Measurements from ENCODE around the gene PATL1. TPM values are rescaled to one million over a fixed set of nuclear protein-coding genes. Genes with fewer than 3 reads are reported as not detected.

The PATL1 gene
- total and polyA plus RNA-seq, 8 donors, result 4.5 to 12.9 (median 7.2) TPM

GRCh38 chr11:59680287-59681154, 11.7 kb upstream of the PATL1 start:
- intact Hi-C loops (cut with DNase I), result no loop called here

DNA sequence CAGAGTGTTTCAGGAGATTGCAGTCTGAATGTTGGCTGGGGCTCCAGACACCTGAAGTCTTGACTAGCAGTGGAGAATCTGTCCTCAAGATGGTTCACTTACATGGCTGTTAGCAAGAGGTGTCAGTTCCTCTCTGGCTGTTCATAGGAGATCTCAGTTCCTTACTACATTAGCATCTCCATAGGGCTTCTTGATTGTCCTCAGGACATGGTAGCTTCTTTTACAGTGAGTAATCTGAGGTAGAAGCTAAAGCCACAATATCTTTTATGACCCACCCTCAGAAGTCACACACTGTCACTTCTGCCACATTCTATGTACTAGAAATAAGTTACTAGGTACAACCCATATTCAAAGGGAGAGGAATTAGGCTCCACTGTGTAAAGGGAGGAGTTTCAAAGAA, 10.5 kb upstream of the PATL1 start:
- intact Hi-C loops (cut with DNase I), result loop anchor here in 1 of 3 donors (5.0 kb wide), 1 partner anchor 147 kb away; no protein-coding TSS in a partner anchor

More at GRCh38 chr11:59680287-59681154, 11.7 kb upstream of the PATL1 start:
- Histone ChIP-seq H3K9me3 (no peaks in the 10 kb centered on the region), H3K27me3 (no peaks in the 10 kb centered on the region), H3K4me1 (no peaks in the 10 kb centered on the region), H3K4me3 (no peak overlapping the region), H3K36me3 (no peaks in the 10 kb centered on the region), H3K27ac (no peak overlapping the region)
- DNase-seq (peak; percentile 34 to 77 (median 60)), ATAC-seq (peak; percentile 93 to 100 (median 100)), FAIRE-seq (no peak)
- WGBS, 2 donors, result 58 to 67% methylated on average over 1 of the region's 1 CpG
- TF ChIP-seq, protein P1, sequence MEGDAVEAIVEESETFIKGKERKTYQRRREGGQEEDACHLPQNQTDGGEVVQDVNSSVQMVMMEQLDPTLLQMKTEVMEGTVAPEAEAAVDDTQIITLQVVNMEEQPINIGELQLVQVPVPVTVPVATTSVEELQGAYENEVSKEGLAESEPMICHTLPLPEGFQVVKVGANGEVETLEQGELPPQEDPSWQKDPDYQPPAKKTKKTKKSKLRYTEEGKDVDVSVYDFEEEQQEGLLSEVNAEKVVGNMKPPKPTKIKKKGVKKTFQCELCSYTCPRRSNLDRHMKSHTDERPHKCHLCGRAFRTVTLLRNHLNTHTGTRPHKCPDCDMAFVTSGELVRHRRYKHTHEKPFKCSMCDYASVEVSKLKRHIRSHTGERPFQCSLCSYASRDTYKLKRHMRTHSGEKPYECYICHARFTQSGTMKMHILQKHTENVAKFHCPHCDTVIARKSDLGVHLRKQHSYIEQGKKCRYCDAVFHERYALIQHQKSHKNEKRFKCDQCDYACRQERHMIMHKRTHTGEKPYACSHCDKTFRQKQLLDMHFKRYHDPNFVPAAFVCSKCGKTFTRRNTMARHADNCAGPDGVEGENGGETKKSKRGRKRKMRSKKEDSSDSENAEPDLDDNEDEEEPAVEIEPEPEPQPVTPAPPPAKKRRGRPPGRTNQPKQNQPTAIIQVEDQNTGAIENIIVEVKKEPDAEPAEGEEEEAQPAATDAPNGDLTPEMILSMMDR (IDR thresholded peaks at IDR 0.05), result peak; percentile 33 to 66 (median 51)

GRCh38 chr11:59678813-59679165, 10.0 kb upstream of the PATL1 start:
- TF ChIP-seq, protein P1 (IDR thresholded peaks at IDR 0.05), result no peak
- WGBS, 2 donors, result 83 to 93% methylated on average over 3 of the region's 3 CpGs

More for the DNA sequence above, 10.5 kb upstream of the PATL1 start:
- no peaks in the 10 kb centered on the region for H3K9me3 ChIP-seq
- FAIRE-seq (no peak), DNase-seq (no peak), ATAC-seq (no peak)
- H3K27me3 ChIP-seq, result no peaks in the 10 kb centered on the region
- H3K4me1 ChIP-seq, result no peaks in the 10 kb centered on the region
- H3K27ac ChIP-seq, result no peak overlapping the region
- no peak overlapping the region for H3K4me3 ChIP-seq
- TF ChIP-seq, protein P1 (IDR thresholded peaks at IDR 0.05), result no peak
- H3K36me3 ChIP-seq, result no peaks in the 10 kb centered on the region

DNA sequence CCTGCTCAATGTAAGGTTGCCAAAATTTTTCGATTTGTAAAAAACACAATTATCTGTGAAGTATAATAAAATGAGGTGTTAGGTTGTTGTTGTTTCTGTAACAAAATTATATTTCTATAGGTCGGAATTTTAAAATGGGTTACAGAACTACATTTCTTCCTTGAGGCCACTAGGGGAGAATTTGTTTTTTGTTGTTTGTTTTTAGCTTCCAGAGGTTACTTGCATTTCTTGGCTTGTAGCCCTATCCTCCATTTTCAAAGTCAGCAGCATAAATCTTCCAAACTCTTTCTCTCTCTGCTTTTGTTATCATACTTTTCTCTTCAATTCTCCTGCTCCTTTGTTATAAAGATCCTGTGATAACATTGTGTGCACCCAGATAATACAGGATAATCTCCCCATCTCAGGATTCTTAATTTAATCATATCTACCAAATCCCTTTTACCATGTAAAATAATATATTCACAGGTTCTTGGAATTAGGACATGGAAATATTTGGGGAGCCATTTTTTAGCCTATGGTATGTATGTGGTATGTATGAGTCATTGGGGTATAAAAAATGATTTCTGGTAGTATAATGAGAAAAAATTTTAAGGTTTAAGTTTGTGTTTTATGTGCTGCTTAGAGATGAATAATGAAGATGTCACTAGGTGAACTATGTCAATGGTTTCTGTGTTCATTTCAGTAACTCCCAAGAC, 9.4 kb upstream of the PATL1 start:
- Histone ChIP-seq H3K27ac (no peak overlapping the region), H3K36me3 (no peaks in the 10 kb centered on the region)

More at GRCh38 chr11:59678813-59679165, 10.0 kb upstream of the PATL1 start:
- intact Hi-C loops (cut with DNase I), result loop anchor here in 1 of 3 donors (5.0 kb wide), 1 partner anchor 146 kb away; no protein-coding TSS in a partner anchor
- Histone ChIP-seq H3K9me3 (no peaks in the 10 kb centered on the region), H3K36me3 (no peaks in the 10 kb centered on the region), H3K4me3 (no peak overlapping the region), H3K4me1 (no peaks in the 10 kb centered on the region), H3K27ac (no peak overlapping the region), H3K27me3 (no peaks in the 10 kb centered on the region)
- FAIRE-seq, result no peak
- DNase-seq, result no peak
- no peak for ATAC-seq

More for the DNA sequence above, 9.4 kb upstream of the PATL1 start:
- Histone ChIP-seq H3K27me3 (no peaks in the 10 kb centered on the region), H3K9me3 (no peaks in the 10 kb centered on the region), H3K4me3 (no peak overlapping the region), H3K4me1 (no peaks in the 10 kb centered on the region)
- intact Hi-C loops (cut with DNase I), result loop anchor here in 1 of 3 donors (5.0 kb wide), 1 partner anchor 146 kb away; no protein-coding TSS in a partner anchor
- 78 to 86% methylated on average over 2 of the region's 2 CpGs for WGBS, 2 donors
- TF ChIP-seq, protein P1 (IDR thresholded peaks at IDR 0.05), result no peak
- FAIRE-seq, result no peak
- no peak for ATAC-seq
- DNase-seq, result no peak

Data from pancreas (tissue), 10 donors.